ENCODE data around the gene HS3ST1.

The HS3ST1 gene

GRCh38 chr4:11376146-11376545, 52.5 kb downstream of the HS3ST1 start:
- no peaks in the 10 kb centered on the region for H3K36me3 ChIP-seq (ENCODE audit: insufficient read depth)
- H4K20me1 ChIP-seq (ENCODE audit: insufficient read depth): no peaks in the 10 kb centered on the region
- H3K9ac ChIP-seq: no peak overlapping the region
- no peaks in the 10 kb centered on the region for H3K27me3 ChIP-seq (ENCODE audit: insufficient read depth, low read depth)
- no peak overlapping the region for H3K4me2 ChIP-seq
- no peak overlapping the region for H3K4me3 ChIP-seq (IDR thresholded peaks at IDR 0.05; ENCODE audit: insufficient read depth, low read depth, low read length)
- no peaks in the 10 kb centered on the region for H3K4me1 ChIP-seq (ENCODE audit: low read depth, poor library complexity, severe bottlenecking)
- TF ChIP-seq CTCF (conservative IDR thresholded peaks at IDR 0.05; ENCODE audit: low read depth, low read length): no peak
- H3K79me2 ChIP-seq (ENCODE audit: insufficient read depth, low read depth): no peaks in the 10 kb centered on the region
- no peak overlapping the region for H3K27ac ChIP-seq
- H2AFZ ChIP-seq (ENCODE audit: low read depth): no peak overlapping the region

GRCh38 chr4:11368701-11369115, 60.0 kb downstream of the HS3ST1 start:
- H3K4me3 ChIP-seq (IDR thresholded peaks at IDR 0.05; ENCODE audit: insufficient read depth, low read depth, low read length): no peak overlapping the region

GRCh38 chr4:11367371-11367770, 61.3 kb downstream of the HS3ST1 start:
- no peaks in the 10 kb centered on the region for H3K27me3 ChIP-seq (ENCODE audit: insufficient read depth, low read depth)
- H3K79me2 ChIP-seq (ENCODE audit: insufficient read depth, low read depth): no peaks in the 10 kb centered on the region
- no peaks in the 10 kb centered on the region for H3K4me1 ChIP-seq (ENCODE audit: low read depth, poor library complexity, severe bottlenecking)
- H4K20me1 ChIP-seq (ENCODE audit: insufficient read depth): no peaks in the 10 kb centered on the region
- no peak overlapping the region for H2AFZ ChIP-seq (ENCODE audit: low read depth)
- TF ChIP-seq CTCF (conservative IDR thresholded peaks at IDR 0.05; ENCODE audit: low read depth, low read length): no peak
- no peak overlapping the region for H3K4me3 ChIP-seq (IDR thresholded peaks at IDR 0.05; ENCODE audit: insufficient read depth, low read depth, low read length)
- no peaks in the 10 kb centered on the region for H3K36me3 ChIP-seq (ENCODE audit: insufficient read depth)
- no peak overlapping the region for H3K9ac ChIP-seq
- no peak overlapping the region for H3K4me2 ChIP-seq
- H3K27ac ChIP-seq: no peak overlapping the region

More at GRCh38 chr4:11368701-11369115, 60.0 kb downstream of the HS3ST1 start:
- Histone ChIP-seq H2AFZ (ENCODE audit: low read depth) (no peak overlapping the region), H3K27me3 (ENCODE audit: insufficient read depth, low read depth) (no peaks in the 10 kb centered on the region), H3K9ac (no peak overlapping the region), H4K20me1 (ENCODE audit: insufficient read depth) (no peaks in the 10 kb centered on the region), H3K4me1 (ENCODE audit: low read depth, poor library complexity, severe bottlenecking) (no peaks in the 10 kb centered on the region), H3K27ac (no peak overlapping the region), H3K36me3 (ENCODE audit: insufficient read depth) (no peaks in the 10 kb centered on the region), H3K79me2 (ENCODE audit: insufficient read depth, low read depth) (no peaks in the 10 kb centered on the region), H3K4me2 (no peak overlapping the region)
- no peak for TF ChIP-seq CTCF (conservative IDR thresholded peaks at IDR 0.05; ENCODE audit: low read depth, low read length)

- Histone ChIP-seq H2AFZ (ENCODE audit: low read depth) (no peak overlapping the region), H4K20me1 (ENCODE audit: insufficient read depth) (no peaks in the 10 kb centered on the region), H3K79me2 (ENCODE audit: insufficient read depth, low read depth) (no peaks in the 10 kb centered on the region), H3K4me2 (no peak overlapping the region), H3K27me3 (ENCODE audit: insufficient read depth, low read depth) (no peaks in the 10 kb centered on the region), H3K36me3 (ENCODE audit: insufficient read depth) (no peaks in the 10 kb centered on the region), H3K4me3 (IDR thresholded peaks at IDR 0.05; ENCODE audit: insufficient read depth, low read depth, low read length) (no peak overlapping the region), H3K9ac (no peak overlapping the region), H3K4me1 (ENCODE audit: low read depth, poor library complexity, severe bottlenecking) (no peaks in the 10 kb centered on the region), H3K27ac (no peak overlapping the region)
- TF ChIP-seq CTCF (conservative IDR thresholded peaks at IDR 0.05; ENCODE audit: low read depth, low read length): no peak
Observed at GRCh38 chr4:11366859-11367258, 61.8 kb downstream of the HS3ST1 start.
